Pancreas (tissue), 10 donors: ENCODE data around the gene TPST1. TPM values are rescaled to one million over a fixed set of nuclear protein-coding genes. Genes with fewer than 3 reads are reported as not detected.
"Not testable (repeated sequence)": the region's sequence is repeated elsewhere in the genome, so short reads cannot be mapped to it uniquely, and the experiment has no call there.

Source experiments
- ATAC-seq, 4 donors: fragments of 200-7000 bp; cut with Tn5 transposase; one replicate each; pipeline versions ENCODE4 v1.8.0 to v1.9.1; 2020; ENCODE audit warnings: mild to moderate bottlenecking in 4 of 4, moderate library complexity in 4 of 4
- DNase-seq, 6 donors: peaks; one replicate each; pipeline ENCODE4 v3.0.0-alpha.2; 2020
- FAIRE-seq: peaks from 2 replicates; lab custom pipeline; 2012; peaks lifted over from hg19 to GRCh38; lab: Jason Lieb, UNC
- H3K27ac ChIP-seq, 4 donors: fragments of 200-600 bp; sonication (generic); 1 replicate in 3 of 4; 2 replicates in 1 of 4; pipeline versions ENCODE4 v1.5.0 to v1.8.0; 2020
- H3K27me3 ChIP-seq, 4 donors: fragments of 200-600 bp; one replicate each; pipeline ENCODE4 v1.8.0; 2021
- H3K36me3 ChIP-seq, 3 donors: fragments of 200-600 bp; sonication (generic) in 1 of 3; one replicate each; pipeline versions ENCODE4 v1.5.0 to v1.8.0; 2020 to 2021
- H3K4me1 ChIP-seq, 3 donors: fragments of 200-600 bp; one replicate each; pipeline ENCODE4 v1.8.0; 2021
- H3K4me3 ChIP-seq, 4 donors: fragments of 200-600 bp; sonication (generic) in 2 of 4; one replicate each; pipeline versions ENCODE4 v1.5.0 to v1.8.0; 2020 to 2021
- H3K9me3 ChIP-seq, 4 donors: fragments of 200-600 bp; one replicate each; pipeline ENCODE4 v1.8.0; 2021
- WGBS, 2 donors: extraction: QIAGEN DNeasy Blood & Tissue Kit; methylation state at CpG; one replicate each; pipeline ENCODE4 v1.1.7; 2013; 5-methylcytosine and 5-hydroxymethylcytosine counted together
- intact Hi-C, 3 donors: fragments of 100-400 bp; cut with DNase I; formaldehyde crosslinking; loops; one replicate each; pipeline versions ENCODE4 v1.11.1 to v1.14.2; 2022
- polyA plus RNA-seq, 2 donors: library from polyadenylated mRNA; stranded (reverse); fragments of 200-250 nt; gene quantifications; one replicate each; pipeline ENCODE4 v1.2.3, GENCODE V29; 2013
- total RNA-seq, 6 donors: library from RNA; stranded (reverse); fragmentation: NEBNext Ultra II Directional in 4 of 6; extraction: Animal tissue kit (Norgen Biotek cat#: 25700) in 4 of 6; gene quantifications; one replicate each; pipeline versions ENCODE4 v1.2.1 to v1.2.4, GENCODE V29; 2021 to 2023
- TF ChIP-seq, protein P1 (sequence below), 4 donors: fragments of 200-600 bp; sonication (generic) in 3 of 4; IDR thresholded peaks; one replicate each; pipeline versions ENCODE4 v1.5.0 to v1.8.0; 2021; ENCODE audit warnings: antibody characterized with exemption in 4 of 4
- donor health status: healthy with polysubstance abuse.
- donor health status: DM: no; HTN: no; CAD: no; lungs with moderate emphysema.
- donor health status: DM: no; HTN: no; CAD: no.
- donor health status: control.
- donor health status: control.
- donor health status: Bipolar disorder and iron deficiency.
- donor health status: DM: yes; HTN: yes; CAD: no.
- donor health status: DM: no; HTN: no; CAD: no.
- donor health status: DM: no; HTN: no; CAD: no.
- donor health status: DM: yes; HTN: yes; CAD: no.

The TPST1 gene
- total and polyA plus RNA-seq, 8 donors: 3.3 to 18.5 (median 6.3) TPM

DNA sequence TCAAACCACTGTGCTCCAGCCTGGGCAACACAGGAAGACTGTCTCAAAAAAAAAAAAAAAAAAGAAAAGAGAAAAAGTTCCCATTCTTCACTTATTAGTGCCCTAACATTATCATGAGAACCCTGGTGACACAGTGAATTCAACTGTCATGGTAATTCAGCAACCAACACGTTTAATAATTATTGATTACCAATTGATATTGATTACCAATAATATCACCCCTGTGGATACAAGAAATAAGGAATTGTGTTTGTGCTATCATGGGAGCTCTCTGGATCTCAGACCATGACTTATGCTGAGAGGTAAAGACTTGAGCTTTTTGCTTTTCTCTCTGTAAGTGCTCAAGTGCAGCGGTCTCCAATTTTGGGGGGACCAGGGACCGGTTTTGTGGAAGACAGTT is 195.3 kb downstream of the TPST1 start:
- WGBS, 2 donors: 72 to 84% methylated on average over 3 of the region's 3 CpGs
- intact Hi-C loops: no loop called here
- FAIRE-seq: no peak
- Histone ChIP-seq H3K27me3 (no peaks in the 10 kb centered on the region), H3K9me3 (no peaks in the 10 kb centered on the region), H3K36me3 (no peaks in the 10 kb centered on the region), H3K4me1 (no peaks in the 10 kb centered on the region), H3K27ac (no peak overlapping the region), H3K4me3 (no peak overlapping the region)
- no peak for DNase-seq
- no peak for ATAC-seq
- TF ChIP-seq, protein P1, sequence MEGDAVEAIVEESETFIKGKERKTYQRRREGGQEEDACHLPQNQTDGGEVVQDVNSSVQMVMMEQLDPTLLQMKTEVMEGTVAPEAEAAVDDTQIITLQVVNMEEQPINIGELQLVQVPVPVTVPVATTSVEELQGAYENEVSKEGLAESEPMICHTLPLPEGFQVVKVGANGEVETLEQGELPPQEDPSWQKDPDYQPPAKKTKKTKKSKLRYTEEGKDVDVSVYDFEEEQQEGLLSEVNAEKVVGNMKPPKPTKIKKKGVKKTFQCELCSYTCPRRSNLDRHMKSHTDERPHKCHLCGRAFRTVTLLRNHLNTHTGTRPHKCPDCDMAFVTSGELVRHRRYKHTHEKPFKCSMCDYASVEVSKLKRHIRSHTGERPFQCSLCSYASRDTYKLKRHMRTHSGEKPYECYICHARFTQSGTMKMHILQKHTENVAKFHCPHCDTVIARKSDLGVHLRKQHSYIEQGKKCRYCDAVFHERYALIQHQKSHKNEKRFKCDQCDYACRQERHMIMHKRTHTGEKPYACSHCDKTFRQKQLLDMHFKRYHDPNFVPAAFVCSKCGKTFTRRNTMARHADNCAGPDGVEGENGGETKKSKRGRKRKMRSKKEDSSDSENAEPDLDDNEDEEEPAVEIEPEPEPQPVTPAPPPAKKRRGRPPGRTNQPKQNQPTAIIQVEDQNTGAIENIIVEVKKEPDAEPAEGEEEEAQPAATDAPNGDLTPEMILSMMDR (IDR thresholded peaks at IDR 0.05): no peak

DNA sequence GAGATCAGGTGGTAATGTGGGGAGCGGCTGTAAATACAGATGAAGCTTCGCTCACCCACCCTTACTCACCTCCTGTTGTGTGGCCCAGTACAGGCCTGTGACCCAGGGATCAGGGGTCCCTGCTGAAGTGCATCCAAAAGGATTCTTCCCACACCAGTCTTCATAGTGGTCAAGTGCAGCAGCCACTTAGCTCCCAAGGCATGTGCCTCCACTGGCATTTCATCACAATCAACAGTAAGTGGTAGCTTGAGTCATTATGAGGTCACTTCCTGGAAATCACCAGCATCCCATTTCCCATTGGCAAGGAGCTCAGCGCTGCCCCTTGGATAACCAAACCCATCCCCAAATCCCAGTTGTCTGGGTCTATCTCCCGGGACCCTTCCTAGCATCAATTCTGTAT is 196.0 kb downstream of the TPST1 start:
- ATAC-seq, intact Hi-C loops, H3K36me3 ChIP-seq, DNase-seq, H3K27ac ChIP-seq, H3K27me3 ChIP-seq, H3K9me3 ChIP-seq, H3K4me1 ChIP-seq, FAIRE-seq, H3K4me3 ChIP-seq: not testable (repeated sequence)
- WGBS, 2 donors: 96 to 99% methylated on average over 4 of the region's 4 CpGs

DNA sequence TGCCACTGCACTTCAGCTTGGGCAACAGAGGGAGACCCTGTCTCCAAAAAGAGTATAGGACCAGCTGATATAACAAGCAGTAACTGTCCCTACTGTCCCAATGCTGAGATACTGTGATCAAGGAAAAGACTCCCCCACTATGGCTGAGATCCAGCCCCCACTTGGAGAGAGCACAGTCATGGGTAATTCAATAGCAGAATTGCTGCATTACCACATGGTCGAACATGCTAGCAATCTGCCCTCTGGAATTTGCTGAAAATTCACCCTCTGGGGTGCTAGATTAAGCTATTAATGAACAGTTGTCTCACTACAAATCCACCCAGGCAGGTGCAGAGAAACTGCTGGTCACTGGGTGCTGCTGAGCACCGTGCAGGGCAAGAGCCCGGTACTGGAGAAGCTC is 196.8 kb downstream of the TPST1 start:
- H3K4me3 ChIP-seq, ATAC-seq, H3K27ac ChIP-seq, H3K36me3 ChIP-seq, H3K9me3 ChIP-seq, FAIRE-seq, H3K4me1 ChIP-seq, DNase-seq, H3K27me3 ChIP-seq, intact Hi-C loops: not testable (repeated sequence)
- 94% methylated on average over 3 of the region's 3 CpGs for WGBS, 2 donors

DNA sequence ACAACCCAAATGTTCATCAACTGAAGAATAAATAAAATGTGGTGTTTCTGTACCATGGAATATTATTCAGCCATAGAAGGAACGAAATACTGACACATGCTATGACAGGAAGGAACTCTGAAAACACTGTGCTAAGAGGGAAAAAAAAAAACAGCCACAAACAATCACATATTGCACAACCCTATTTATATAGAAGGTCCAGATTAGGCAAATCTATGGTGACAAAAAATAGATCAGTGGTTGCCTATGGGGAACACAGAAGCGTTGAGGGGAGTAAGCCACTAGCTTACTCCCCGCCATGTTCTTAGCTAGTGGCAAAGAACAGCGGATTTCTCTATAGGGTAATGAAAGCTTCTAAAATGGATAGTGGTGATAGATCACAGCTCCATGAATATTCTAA is 198.4 kb downstream of the TPST1 start:
- intact Hi-C loops: no loop called here
- FAIRE-seq (no peak), DNase-seq (no peak), ATAC-seq (no peak)
- Histone ChIP-seq H3K36me3 (no peaks in the 10 kb centered on the region), H3K27me3 (no peaks in the 10 kb centered on the region), H3K4me1 (no peaks in the 10 kb centered on the region), H3K4me3 (no peak overlapping the region), H3K9me3 (no peaks in the 10 kb centered on the region), H3K27ac (no peak overlapping the region)
- TF ChIP-seq, protein P1 (IDR thresholded peaks at IDR 0.05): no peak
- 92 to 98% methylated on average over 4 of the region's 4 CpGs for WGBS, 2 donors

DNA sequence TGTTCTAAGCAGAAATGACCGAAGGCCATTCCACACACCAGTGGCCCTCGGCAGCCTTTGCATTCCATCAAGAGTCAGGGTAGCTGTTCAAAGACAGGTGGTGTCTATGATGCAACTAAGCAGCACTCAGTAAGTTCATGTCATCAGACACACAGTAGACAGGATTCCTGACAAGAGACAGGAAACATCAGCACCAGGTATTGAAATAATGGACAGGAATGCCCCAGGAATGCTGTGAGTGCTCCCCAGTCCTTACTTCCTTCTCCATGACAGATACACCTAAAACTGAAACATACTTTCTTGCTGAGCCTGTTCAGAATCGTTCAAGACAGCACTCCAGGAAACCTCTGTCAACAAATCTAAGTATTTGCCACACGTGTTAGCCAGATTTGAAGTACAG is 204.4 kb downstream of the TPST1 start:
- WGBS, 2 donors: 67 to 70% methylated on average over 4 of the region's 4 CpGs
- intact Hi-C loops: no loop called here

More for the DNA sequence above, 204.4 kb downstream of the TPST1 start:
- H3K27ac ChIP-seq: no peak overlapping the region
- H3K9me3 ChIP-seq: no peaks in the 10 kb centered on the region
- ATAC-seq: no peak
- no peak overlapping the region for H3K4me3 ChIP-seq
- TF ChIP-seq, protein P1 (IDR thresholded peaks at IDR 0.05): no peak
- H3K27me3 ChIP-seq: no peaks in the 10 kb centered on the region
- no peak for FAIRE-seq
- peaks cover 0 to 6% (median 5%) of the 10 kb centered on the region in 3 donors for H3K4me1 ChIP-seq
- no peak for DNase-seq
- H3K36me3 ChIP-seq: no peaks in the 10 kb centered on the region

Other genes starting within 250 kb of the TPST1 start
- 10 to 100 TPM; 21.5 to 40.7 (median 27.1) TPM for gene GUSB, start 223.1 kb upstream of the TPST1 start, total RNA-seq
- 10 to 100 TPM; 39.4 to 69.8 TPM for gene GUSB, start 223.1 kb upstream of the TPST1 start, polyA plus RNA-seq
- 10 to 100 TPM; 15.6 to 27.7 (median 24.4) TPM for gene ASL, start 129.5 kb upstream of the TPST1 start, total RNA-seq
- 10 to 100 TPM; 43.8 to 63.2 TPM for gene ASL, start 129.5 kb upstream of the TPST1 start, polyA plus RNA-seq
- gene CRCP, start 90.5 kb upstream of the TPST1 start, total RNA-seq: 10 to 100 TPM; 17.1 to 28.2 (median 19.0) TPM
- 10 to 100 TPM; 12.9 to 13.5 TPM for gene CRCP, start 90.5 kb upstream of the TPST1 start, polyA plus RNA-seq